GM12801 (cell line): Measurements from ENCODE around the gene CTSE.
A peak's percentile ranks its signal among the peaks of the same experiment; 100 is the strongest.

ENCODE experiments used
- TF ChIP-seq, protein P1 (sequence below): IDR thresholded peaks from one replicate; pipeline ENCODE4 v1.5.1; 2011; ENCODE audit warnings: control low read depth; ENCODE audit not compliant: insufficient read length; ENCODE audit errors: extremely low read depth

The CTSE gene

DNA sequence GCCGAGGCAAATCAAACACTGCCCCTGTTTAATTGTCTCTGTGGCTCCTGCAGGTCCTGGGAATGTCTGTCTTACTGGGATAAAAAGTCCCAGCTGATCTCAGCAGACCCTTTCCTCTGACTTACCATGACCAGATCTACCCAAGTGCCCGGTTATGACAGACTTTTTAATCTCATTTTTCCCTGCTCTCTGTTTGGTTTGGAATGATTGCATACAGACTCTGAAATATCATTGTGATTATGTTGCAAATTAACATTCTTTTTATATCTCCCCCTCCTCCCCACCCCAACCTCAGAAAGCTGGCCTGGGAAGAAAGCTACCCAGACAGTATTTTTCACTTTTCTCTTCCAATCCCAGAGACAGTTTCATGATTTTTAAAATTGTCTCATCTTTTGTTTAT lies 36.8 kb downstream of the CTSE start:
- TF ChIP-seq, protein P1, sequence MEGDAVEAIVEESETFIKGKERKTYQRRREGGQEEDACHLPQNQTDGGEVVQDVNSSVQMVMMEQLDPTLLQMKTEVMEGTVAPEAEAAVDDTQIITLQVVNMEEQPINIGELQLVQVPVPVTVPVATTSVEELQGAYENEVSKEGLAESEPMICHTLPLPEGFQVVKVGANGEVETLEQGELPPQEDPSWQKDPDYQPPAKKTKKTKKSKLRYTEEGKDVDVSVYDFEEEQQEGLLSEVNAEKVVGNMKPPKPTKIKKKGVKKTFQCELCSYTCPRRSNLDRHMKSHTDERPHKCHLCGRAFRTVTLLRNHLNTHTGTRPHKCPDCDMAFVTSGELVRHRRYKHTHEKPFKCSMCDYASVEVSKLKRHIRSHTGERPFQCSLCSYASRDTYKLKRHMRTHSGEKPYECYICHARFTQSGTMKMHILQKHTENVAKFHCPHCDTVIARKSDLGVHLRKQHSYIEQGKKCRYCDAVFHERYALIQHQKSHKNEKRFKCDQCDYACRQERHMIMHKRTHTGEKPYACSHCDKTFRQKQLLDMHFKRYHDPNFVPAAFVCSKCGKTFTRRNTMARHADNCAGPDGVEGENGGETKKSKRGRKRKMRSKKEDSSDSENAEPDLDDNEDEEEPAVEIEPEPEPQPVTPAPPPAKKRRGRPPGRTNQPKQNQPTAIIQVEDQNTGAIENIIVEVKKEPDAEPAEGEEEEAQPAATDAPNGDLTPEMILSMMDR = no peak

DNA sequence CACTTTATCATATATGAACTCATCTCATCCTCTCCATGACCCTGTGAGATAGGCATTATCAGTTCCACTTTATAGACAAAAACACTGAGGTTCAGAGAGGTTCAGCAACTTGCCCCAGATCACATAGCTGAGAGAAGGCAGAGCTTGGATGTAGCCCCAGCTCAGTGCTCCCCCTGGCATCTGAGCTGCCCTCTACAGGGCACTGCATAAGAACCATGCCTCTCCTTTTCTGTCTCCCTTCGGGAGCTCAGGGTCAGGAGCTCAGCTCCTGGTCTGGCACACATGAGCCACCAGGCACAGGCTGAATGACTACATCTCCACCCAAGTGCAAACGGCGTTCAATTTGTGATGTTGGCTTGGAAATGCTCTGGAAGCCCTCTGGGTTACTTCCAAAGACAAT lies 37.4 kb downstream of the CTSE start:
- TF ChIP-seq, protein P1 = no peak

DNA sequence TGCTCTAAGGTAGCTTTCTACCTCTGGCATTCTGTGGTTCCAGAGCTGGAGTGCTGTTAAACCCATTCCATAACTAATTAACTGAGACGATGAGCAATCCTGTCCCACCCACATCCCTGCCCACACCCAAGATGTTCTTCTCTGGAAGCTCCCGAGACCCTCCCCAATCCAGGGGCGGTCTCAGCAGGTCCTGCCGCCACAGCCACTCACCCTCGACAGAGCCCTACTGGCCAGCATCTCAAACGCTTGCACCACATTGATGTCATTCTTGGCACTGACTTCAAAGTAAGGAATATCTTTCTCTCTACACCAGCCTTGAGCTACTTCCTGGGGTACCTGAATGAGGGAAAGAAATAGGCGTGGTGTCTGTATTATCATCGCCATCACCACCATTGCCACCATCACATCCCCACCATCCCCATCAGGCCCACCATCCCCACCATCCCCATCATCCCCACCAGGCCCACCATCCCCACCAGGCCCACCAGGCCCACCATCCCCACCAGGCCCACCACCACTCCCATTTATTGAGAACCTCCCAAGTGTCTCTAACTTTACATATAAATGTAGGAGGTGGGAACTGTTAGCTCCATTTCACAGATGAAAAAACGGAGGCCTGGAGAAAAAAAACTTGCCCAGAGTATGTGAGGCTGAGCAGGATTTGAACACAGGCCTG lies 38.2 kb downstream of the CTSE start:
- TF ChIP-seq, protein P1 = no peak

DNA sequence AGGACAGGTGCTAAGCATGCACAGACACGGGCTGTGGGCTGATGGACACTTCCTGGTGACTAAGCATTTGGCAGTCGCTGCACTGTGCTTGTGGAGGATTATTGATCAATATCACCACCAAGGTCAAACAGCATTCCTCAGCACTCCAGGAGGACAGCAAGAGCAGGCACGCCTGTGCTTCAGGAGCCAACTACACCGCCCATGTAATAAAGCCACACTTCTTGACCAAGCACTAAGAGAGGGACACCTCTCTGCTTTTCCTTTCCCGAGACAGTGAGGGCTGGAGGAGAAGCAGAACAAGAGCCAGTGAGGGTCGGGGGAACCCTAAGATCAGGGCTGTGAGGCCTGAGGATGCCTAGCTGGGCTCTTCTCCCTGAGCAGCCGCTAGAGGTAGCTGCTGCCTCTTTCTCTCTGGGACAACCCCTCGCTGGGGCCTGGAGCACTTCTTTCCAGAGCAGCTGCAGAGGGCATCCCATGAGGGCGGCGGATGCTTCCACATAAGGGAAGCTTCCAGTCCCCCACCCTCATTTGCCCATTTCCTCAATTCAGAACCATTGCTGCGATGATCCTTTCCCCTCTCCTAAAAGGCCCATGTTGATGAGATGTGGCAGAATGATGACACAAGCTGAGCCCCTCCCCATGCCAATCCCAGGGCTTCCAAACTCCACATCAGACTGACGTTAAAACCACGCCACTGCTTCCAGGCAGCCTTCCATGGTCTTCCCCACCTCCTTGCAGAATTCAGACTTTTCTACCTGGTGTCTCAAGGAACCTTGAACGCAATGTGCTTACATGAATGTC lies 39.6 kb downstream of the CTSE start:
- TF ChIP-seq, protein P1 = peak; percentile 30

DNA sequence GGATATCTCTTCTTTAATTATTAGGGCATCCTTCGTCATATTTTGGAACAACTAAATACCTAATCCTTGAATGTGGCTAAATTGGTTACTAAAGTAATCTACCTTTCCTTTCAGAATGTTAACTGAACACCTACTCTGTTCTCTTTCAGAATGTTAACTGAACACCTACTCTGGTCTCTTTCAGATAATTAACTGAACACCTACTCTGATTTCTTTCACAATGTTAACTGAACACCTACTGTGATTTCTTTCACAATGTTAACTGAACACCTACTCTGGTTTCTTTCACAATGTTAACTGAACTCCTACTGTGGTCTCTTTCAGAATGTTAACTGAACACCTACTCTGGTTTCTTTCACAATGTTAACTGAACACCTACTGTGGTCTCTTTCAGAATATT lies 42.4 kb downstream of the CTSE start:
- TF ChIP-seq, protein P1 = no peak

DNA sequence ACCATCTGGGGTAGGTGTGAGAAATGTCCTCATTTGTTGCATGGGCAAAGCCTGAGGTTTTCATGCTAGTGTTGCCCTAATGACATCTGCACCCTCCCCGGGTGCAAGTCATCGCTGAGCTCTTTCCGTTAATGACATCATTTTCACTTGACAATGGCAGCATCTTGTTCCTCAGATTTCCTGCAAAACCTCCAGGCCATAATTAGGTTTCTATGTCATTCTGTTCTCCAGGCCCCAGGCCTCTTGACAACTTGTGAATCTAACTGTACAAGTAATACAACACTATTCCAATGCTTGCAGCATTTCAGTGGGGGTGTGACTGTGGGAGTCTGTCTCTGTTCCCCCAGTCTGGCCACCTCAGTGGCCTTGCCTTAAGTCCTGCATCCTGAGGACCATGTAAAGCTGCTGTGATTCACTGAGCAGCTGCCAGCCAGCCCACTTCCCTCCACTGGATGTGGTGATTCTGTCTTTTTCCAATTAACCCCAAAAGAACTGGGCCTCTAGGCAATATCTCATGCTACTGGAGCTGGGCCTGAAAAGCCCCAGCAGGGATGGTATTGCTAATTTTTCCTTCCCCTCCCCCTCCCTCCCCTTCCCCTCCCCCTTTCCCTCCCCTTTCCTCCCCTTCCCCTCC lies 43.3 kb downstream of the CTSE start:
- TF ChIP-seq, protein P1 = no peak

DNA sequence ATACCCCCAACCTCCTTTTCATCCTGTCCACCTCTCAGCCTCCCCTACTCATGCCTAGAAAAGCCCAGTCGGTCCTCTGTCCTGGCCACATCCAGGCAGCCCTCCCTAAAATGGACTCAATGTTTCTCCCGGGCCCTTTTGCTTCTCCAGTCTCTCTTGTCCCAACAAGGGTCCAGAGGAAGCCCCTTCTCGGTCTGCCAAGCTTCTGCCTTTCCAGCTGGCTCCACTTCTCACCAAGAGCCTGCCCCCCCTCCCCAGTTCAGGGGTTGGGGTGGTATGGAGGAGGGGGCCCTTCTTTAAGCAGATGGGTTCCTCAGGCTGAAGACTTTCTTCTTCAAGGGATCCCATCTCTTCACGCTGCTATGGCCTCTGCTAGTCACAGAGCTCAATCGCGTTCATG lies 44.4 kb downstream of the CTSE start:
- TF ChIP-seq, protein P1 = no peak
